Measurements from ENCODE around the gene ZMIZ1.

DNA sequence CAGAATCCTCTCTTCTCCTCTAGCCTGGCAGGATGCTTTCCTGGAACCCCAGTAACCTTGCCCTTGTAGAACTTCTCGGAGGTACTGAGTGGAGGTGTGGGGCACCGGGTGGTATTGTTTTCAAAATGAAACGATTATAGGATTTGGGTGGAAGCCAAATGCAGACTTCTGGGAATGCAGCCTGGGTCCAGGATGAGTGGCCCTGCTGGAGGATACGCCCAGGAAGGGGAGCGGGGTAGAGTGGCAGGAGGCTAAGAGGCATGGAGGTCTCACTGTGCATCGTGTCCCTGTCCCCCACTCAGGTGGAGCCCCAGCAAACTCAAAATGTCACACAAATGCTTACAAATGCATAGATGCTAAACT lies 169.4 kb downstream of the ZMIZ1 start:
- TF ChIP-seq POLR2A (IDR thresholded peaks at IDR 0.05) = no peak
- TF ChIP-seq, protein P1, sequence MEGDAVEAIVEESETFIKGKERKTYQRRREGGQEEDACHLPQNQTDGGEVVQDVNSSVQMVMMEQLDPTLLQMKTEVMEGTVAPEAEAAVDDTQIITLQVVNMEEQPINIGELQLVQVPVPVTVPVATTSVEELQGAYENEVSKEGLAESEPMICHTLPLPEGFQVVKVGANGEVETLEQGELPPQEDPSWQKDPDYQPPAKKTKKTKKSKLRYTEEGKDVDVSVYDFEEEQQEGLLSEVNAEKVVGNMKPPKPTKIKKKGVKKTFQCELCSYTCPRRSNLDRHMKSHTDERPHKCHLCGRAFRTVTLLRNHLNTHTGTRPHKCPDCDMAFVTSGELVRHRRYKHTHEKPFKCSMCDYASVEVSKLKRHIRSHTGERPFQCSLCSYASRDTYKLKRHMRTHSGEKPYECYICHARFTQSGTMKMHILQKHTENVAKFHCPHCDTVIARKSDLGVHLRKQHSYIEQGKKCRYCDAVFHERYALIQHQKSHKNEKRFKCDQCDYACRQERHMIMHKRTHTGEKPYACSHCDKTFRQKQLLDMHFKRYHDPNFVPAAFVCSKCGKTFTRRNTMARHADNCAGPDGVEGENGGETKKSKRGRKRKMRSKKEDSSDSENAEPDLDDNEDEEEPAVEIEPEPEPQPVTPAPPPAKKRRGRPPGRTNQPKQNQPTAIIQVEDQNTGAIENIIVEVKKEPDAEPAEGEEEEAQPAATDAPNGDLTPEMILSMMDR (IDR thresholded peaks at IDR 0.05) = no peak

Data from suprapubic skin (tissue), 3 donors.